Endothelial cell of umbilical vein (primary cell): ENCODE results near the gene DTWD2. TPM values are rescaled to one million over a fixed set of nuclear protein-coding genes. Genes with fewer than 3 reads are reported as not detected.
"Not testable (repeated sequence)": the region's sequence is repeated elsewhere in the genome, so short reads cannot be mapped to it uniquely, and the experiment has no call there.

Source experiments
- BruUV-seq: library from RNA; stranded (reverse); fragments of 400-500 nt; replicated peaks from 2 replicates; lab custom pipeline; 2021; lab: Mats Ljungman, UMichigan
- CTCF ChIA-PET: fragments of 300-600, 350-600 bp; sonication (Branson Sonifier 250); formaldehyde crosslinking; loops from one replicate; lab custom pipeline; 2021; ENCODE audit warnings: antibody characterized with exemption, inconsistent platforms; lab: Charles Lee
- POLR2A ChIA-PET: fragments of 300-600, 350-600 bp; sonication (Branson Sonifier 250); formaldehyde crosslinking; loops from one replicate; lab custom pipeline; 2021; ENCODE audit warnings: antibody characterized with exemption, inconsistent platforms; lab: Charles Lee
- DNase-seq: peaks from one replicate; pipeline ENCODE4 v3.0.0-alpha.2; 2011; ENCODE audit warnings: low read depth, low spot score
- FAIRE-seq: peaks from 2 replicates; lab custom pipeline; 2011; peaks lifted over from hg19 to GRCh38; lab: Jason Lieb, UNC
- H2AFZ ChIP-seq: 2 replicates; pipeline ENCODE4 v1.6.0; 2012; ENCODE audit warnings: low read depth, low read length, control low read depth, inconsistent platforms
- H3K27ac ChIP-seq: 2 replicates; pipeline ENCODE4 v1.5.1; 2011; ENCODE audit warnings: low read depth, mild to moderate bottlenecking, control low read depth, low read length, moderate library complexity; ENCODE audit not compliant: insufficient read depth
- H3K27me3 ChIP-seq, 2 experiments: 2 replicates each; pipeline versions ENCODE4 v1.6.0 to v1.6.1; 2011; ENCODE audit warnings: low read length in 2 of 2, mixed read lengths in 1 of 2; ENCODE audit not compliant: control insufficient read depth in 2 of 2, insufficient read depth in 2 of 2
- H3K36me3 ChIP-seq, 2 experiments: 2 replicates in 1 of 2; 3 replicates in 1 of 2; pipeline ENCODE4 v1.5.1; 2011; ENCODE audit warnings: low read length in 2 of 2, mild to moderate bottlenecking in 1 of 2, moderate library complexity in 1 of 2; ENCODE audit not compliant: control insufficient read depth in 2 of 2, insufficient read depth in 2 of 2; ENCODE audit errors: extremely low read depth in 1 of 2
- H3K4me1 ChIP-seq: 3 replicates; pipeline ENCODE4 v1.5.1; 2011; ENCODE audit warnings: mild to moderate bottlenecking, low read length; ENCODE audit not compliant: control insufficient read depth, insufficient read depth; ENCODE audit errors: extremely low read depth
- H3K4me2 ChIP-seq: 2 replicates; pipeline ENCODE4 v1.6.1; 2011; ENCODE audit warnings: low read length, control low read depth, mixed read lengths; ENCODE audit not compliant: insufficient read depth
- H3K4me3 ChIP-seq, 3 experiments: fragments of 200-600 bp in 1 of 3; sonication (generic), shearing (Covaris generic) in 1 of 3; replicated peaks in 1 of 3; 2 replicates each; pipeline ENCODE4 v1.5.1; 2011 to 2016; ENCODE audit warnings: control low read depth in 3 of 3, low read length in 3 of 3, mild to moderate bottlenecking in 2 of 3, inconsistent platforms in 1 of 3, low read depth in 1 of 3, moderate library complexity in 1 of 3; ENCODE audit not compliant: insufficient read depth in 1 of 3
- H3K79me2 ChIP-seq: 2 replicates; pipeline ENCODE4 v1.6.0; 2012; ENCODE audit warnings: low read length, inconsistent platforms; ENCODE audit not compliant: control insufficient read depth, insufficient read depth
- H3K9ac ChIP-seq: replicated peaks from 2 replicates; pipeline ENCODE3; 2011; ENCODE audit warnings: low read length, control low read depth; ENCODE audit not compliant: insufficient read depth; ENCODE audit errors: extremely low read depth
- H3K9me1 ChIP-seq: replicated peaks from 3 replicates; pipeline ENCODE4 v1.6.0; 2011; ENCODE audit warnings: mild to moderate bottlenecking, low read length; ENCODE audit not compliant: control insufficient read depth, insufficient read depth; ENCODE audit errors: extremely low read depth
- H3K9me3 ChIP-seq: replicated peaks from 2 replicates; pipeline ENCODE4 v1.5.1; 2012; ENCODE audit warnings: low read length, inconsistent platforms; ENCODE audit not compliant: control insufficient read depth, insufficient read depth
- H4K20me1 ChIP-seq: replicated peaks from 2 replicates; pipeline ENCODE3; 2011; ENCODE audit warnings: mild to moderate bottlenecking, low read length; ENCODE audit not compliant: control insufficient read depth, insufficient read depth; ENCODE audit errors: extremely low read depth
- EZH2 ChIP-seq: IDR thresholded peaks from 2 replicates; pipeline ENCODE4 v1.6.1; 2012; ENCODE audit warnings: borderline replicate concordance, low read depth, mild to moderate bottlenecking, moderate library complexity, low read length, inconsistent platforms; ENCODE audit not compliant: severe bottlenecking
- FOS ChIP-seq: IDR thresholded peaks from 2 replicates; pipeline ENCODE4 v1.6.1; 2011; ENCODE audit warnings: mild to moderate bottlenecking, low read length, moderate library complexity, borderline replicate concordance; ENCODE audit not compliant: insufficient read depth
- MYC ChIP-seq: IDR thresholded peaks from one replicate; pipeline ENCODE4 v1.6.1; 2011; ENCODE audit warnings: mild to moderate bottlenecking, low read depth, low read length
- dilution Hi-C: fragments of 300-500 bp; cut with MboI; formaldehyde crosslinking; loops from one replicate; pipeline ENCODE4 v1.15.0; 2019; ENCODE audit warnings: low sequenced_read_pairs; ENCODE audit not compliant: extremely low pct_ligation_motif_present
- intact Hi-C: fragments of 100-400 bp; cut with micrococcal nuclease; formaldehyde crosslinking; loops from one replicate; pipeline ENCODE4 v1.10.0; 2022
- polyA plus RNA-seq, 4 experiments: library from polyadenylated mRNA; depleted of rRNA in 3 of 4; stranded (reverse) in 3 of 4; unstranded in 1 of 4; fragments of >200 nt; gene quantifications; 2 replicates each; pipeline versions ENCODE4 v1.2.1 to v1.2.3, GENCODE V29; 2011 to 2012; ENCODE audit warnings: missing spikeins in 1 of 4
- total RNA-seq: library from RNA; stranded (reverse); gene quantifications from 2 replicates; pipeline ENCODE4 v1.2.3, GENCODE V29; 2021
- TF ChIP-seq, protein P1 (sequence below): IDR thresholded peaks from 2 replicates; pipeline ENCODE4 v1.6.1; 2011; ENCODE audit not compliant: insufficient read depth, insufficient read length

The DTWD2 gene
- total and polyA plus RNA-seq, 2 donors (not counting 3 experiments of a cell fraction or from before 2014, with no cell fraction given), result 0.99 to 1.1 TPM

DNA sequence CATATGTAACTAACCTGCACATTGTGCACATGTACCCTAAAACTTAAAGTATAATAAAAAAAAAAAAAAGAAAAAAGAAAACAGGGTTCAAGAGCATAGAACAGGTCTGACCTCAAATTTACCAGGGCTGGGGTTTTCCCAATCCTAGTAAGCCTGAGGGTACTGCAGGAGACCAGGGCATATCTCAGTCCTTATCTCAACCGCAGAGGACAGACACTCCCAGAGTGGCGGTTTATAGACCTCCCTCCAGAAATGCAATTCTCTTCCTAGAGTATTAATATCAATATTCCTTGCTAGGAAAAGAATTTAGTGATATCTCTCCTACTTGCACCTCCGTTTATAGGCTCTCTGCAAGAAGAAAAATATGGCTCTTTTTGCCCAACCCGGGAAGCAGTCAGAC is 136.6 kb downstream of the DTWD2 start:
- H3K4me1 ChIP-seq, H4K20me1 ChIP-seq, H3K9me3 ChIP-seq, FAIRE-seq, intact Hi-C loops, BruUV-seq, DNase-seq, H2AFZ ChIP-seq, CTCF ChIA-PET, H3K79me2 ChIP-seq, H3K36me3 ChIP-seq, H3K4me2 ChIP-seq, H3K4me3 ChIP-seq, H3K9me1 ChIP-seq, POLR2A ChIA-PET, H3K27ac ChIP-seq, H3K27me3 ChIP-seq, H3K9ac ChIP-seq, dilution Hi-C loops: not testable (repeated sequence)

- H3K9me3 ChIP-seq, dilution Hi-C loops, CTCF ChIA-PET, H4K20me1 ChIP-seq, H3K4me1 ChIP-seq, POLR2A ChIA-PET, H3K79me2 ChIP-seq, H3K9ac ChIP-seq, H3K27me3 ChIP-seq, intact Hi-C loops, H2AFZ ChIP-seq, H3K36me3 ChIP-seq, BruUV-seq, H3K4me3 ChIP-seq, H3K9me1 ChIP-seq, H3K4me2 ChIP-seq, H3K27ac ChIP-seq, FAIRE-seq, DNase-seq: not testable (repeated sequence)
These were observed 138.8 kb downstream of the DTWD2 start for GRCh38 chr5:118849507-118849906.

DNA sequence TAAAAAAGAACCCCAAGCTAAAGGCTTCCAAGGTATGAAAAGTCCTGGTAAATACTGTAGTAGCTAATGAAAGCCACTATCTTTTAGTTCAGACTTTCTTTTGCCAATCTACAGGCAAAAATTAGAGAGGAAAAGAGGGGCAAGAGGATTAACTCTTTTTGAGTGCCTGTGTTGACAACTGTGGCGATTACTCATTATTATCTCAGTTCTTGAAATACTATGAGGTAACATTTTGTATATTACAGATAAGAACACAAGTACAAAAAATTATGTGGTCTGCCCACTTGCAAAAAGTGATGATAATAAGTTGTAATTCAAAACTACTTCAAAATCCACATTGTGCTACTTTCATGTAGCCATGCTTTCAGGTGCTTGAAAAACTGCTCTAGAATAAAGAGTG is 144.0 kb downstream of the DTWD2 start:
- Histone ChIP-seq H3K9ac (no peak overlapping the region), H4K20me1 (no peaks in the 10 kb centered on the region), H2AFZ (no peak overlapping the region), H3K27me3 (no peaks in the 10 kb centered on the region), H3K79me2 (no peaks in the 10 kb centered on the region), H3K4me1 (no peaks in the 10 kb centered on the region), H3K9me3 (no peaks in the 10 kb centered on the region), H3K4me3 (no peak overlapping the region), H3K4me2 (no peak overlapping the region), H3K9me1 (no peaks in the 10 kb centered on the region), H3K27ac (no peak overlapping the region), H3K36me3 (no peaks in the 10 kb centered on the region)
- TF ChIP-seq FOS (no peak), EZH2 (no peak), MYC (no peak)
- TF ChIP-seq, protein P1, sequence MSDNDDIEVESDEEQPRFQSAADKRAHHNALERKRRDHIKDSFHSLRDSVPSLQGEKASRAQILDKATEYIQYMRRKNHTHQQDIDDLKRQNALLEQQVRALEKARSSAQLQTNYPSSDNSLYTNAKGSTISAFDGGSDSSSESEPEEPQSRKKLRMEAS, result no peak
- ChIA-PET POLR2A (no interaction called here), CTCF (no interaction called here)
- no peak for DNase-seq
- intact Hi-C loops, result no loop called here
- no TSS peak for BruUV-seq
- dilution Hi-C loops, result no loop called here
- no peak for FAIRE-seq
